Putamen (tissue), 1 donor: Measurements from ENCODE around the gene ENTR1.
"Not testable (repeated sequence)": the region's sequence is repeated elsewhere in the genome, so short reads cannot be mapped to it uniquely, and the experiment has no call there.

Experiments
- DNase-seq: peaks from one replicate; pipeline ENCODE4 v3.0.0-alpha.2; 2016; ENCODE audit warnings: low spot score

Gene ENTR1

GRCh38 chr9:136438548-136439480, 28.4 kb upstream of the ENTR1 start:
- no peak for DNase-seq

DNA sequence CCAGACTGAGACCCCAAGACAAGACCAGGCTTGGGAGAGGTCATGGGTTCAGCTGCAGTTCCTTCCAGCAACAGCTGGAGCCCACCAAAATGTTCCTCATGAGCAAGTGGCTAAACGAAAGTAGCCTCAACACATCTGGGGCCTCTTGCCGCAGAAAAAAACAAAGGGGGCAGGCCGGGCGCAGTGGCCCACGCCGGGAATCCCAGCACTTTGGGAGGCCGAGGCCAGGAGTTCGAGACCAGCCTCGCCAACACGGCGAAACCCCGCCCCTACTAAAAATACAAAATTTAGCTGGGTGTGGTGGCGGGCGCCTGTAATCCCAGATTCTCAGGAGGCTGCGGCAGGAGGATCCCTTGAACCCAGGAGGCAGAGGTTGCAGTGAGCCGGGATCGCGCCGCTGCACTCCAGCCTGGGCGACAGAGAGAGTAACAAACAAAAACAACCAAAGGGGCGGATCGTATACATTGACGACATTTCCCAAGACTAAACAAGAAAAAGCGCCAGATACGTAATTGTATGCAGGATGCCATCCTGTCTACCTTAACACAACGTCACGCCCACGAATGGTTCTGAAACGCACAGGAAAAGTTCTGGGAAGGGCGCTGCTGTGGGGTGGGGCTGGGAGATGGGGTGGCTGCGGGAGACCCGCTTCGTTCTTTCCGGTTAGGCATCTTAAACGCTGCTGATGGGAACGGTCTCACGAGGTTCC, 27.6 kb upstream of the ENTR1 start:
- no peak for DNase-seq

DNA sequence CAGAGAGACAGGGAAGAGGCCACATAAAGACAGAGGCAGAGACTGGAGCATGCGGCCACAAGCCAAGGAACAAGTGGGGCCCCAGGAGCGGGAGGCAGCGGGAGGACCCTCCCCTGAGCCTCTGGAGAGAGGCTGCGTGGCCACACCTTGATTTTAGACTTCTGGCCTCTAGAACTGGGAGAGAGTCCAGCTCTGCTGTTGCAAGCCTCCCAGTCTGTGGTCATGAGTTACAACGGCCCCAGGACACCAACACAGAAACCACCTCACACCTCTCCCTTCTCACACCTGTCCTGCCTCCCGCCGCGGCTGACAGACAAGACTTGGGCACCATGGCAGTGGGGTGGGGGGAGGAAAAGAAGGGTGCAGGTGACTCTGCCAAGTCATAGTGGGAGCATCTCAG, 27.0 kb upstream of the ENTR1 start:
- DNase-seq: no peak

DNA sequence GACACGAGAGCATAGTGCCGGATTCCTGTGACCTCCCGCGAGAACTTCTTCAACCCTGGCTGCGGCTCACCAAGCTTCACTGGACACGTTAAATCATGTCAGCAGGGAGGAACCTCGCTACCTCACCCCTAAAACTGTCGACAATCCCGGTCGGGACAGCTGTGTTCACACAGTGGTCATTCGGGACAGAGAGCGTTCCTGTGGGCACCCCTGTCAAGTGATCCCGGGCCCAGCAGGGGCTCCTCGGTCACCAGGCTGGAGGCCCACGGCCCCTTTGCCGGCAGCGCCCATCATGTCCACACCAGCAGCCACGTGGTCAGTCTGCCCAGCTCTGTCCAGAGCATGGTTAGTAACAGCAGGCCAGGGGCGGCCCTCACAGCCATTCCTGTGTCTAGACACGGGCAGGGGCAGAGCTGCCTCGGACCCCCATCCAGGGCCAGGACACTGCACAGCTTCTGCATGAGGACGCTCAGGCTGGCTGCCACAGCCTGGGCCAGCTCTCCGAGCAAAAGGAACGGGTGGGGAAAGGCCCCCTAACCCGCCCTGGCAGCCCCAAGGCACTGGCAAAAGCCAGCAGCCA, 25.7 kb upstream of the ENTR1 start:
- no peak for DNase-seq

DNA sequence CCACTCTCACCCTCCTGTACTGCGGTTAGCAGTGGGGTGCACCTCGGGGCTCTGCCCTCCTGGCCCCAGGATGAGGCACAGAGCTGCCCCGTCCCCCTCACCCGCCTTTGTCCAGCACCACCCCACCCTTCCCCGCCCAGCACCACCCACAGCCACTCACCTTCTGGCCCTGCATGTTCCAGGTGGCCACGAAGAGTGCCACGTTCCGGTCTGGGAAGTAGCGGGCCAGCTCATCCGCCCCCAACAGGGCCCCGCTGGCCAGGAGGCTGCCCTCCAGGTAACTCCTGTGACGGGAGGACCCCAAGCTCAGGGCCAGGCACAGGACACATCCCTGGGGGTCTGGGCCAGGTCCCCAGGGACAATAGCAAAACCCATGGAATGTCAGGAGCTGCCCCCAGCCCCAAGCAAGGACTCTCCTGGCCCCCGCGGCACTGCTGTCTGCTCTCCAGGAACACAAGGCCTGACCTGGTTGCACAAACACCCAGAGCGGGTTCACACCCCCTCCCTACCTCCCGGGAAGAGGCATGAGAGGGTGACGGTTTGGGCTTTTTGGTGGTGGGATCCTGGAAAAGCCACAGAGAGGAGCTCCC, 24.3 kb upstream of the ENTR1 start:
- DNase-seq: no peak

DNA sequence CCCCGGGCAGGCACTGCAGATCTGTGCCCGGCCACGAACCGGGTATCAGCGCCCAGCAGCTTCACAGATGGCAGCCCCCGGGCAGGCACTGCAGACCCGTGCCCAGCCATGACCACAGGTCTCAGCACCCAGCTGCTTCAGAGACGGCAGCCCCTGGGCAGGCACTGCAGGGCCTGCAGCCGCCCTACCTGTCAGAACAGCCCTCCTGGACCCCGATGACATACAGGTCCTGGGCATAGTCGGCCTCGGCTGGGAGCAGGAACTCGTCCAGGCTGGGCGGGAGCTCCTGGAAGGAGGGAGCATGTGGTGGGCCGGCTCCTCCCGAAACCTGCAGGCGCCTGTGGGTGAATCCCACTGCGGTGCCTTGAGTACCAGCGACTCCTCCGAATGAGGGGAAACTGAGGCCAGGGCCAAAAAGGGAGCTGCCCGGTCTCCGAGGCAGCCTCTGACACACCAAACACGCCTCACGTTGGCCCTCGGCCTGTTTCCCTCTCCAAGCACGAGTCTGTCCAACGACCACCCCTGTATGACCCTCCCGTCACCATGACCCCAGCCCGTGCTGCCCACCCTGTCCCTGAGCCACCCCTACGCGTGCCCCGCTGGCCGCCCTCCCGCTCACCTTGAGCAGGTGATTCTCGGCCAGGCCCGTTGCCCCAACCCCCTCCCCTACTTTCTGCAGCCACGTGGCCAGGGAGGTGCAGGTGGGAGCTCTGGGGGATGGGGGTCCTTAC, 23.6 kb upstream of the ENTR1 start:
- no peak for DNase-seq

DNA sequence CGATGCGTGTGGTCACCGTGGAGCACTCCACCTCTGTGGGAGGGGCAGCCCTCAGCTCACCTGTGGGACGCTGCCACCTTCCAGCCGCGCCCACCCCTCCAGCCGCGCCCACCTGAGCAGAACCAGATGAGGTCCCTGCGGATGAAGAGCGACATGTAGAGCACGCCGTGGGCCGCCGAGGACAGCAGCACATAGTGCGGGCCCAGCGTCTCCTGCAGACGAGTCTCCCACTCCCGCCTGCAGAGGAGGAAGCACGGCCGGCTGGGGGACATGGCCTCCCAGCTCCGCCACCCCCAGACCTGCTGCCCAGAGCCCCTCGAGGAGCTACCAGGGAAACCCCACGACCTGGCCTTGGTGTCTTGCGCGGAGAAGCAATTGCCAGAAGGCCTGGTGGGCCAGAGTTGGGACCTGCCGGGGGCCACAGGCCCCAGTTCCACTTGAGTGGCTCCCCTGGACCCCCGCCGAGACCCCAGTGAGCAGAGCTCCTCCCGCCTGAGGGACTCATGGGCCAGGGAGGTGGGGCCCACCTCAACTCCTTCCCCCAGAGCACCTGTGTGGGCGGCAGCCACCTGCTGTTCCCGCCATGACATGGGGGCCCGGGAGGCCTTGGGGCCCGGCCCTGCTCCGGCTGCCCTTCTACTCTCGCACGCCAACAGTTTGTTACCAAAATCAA, 22.8 kb upstream of the ENTR1 start:
- no peak for DNase-seq

DNA sequence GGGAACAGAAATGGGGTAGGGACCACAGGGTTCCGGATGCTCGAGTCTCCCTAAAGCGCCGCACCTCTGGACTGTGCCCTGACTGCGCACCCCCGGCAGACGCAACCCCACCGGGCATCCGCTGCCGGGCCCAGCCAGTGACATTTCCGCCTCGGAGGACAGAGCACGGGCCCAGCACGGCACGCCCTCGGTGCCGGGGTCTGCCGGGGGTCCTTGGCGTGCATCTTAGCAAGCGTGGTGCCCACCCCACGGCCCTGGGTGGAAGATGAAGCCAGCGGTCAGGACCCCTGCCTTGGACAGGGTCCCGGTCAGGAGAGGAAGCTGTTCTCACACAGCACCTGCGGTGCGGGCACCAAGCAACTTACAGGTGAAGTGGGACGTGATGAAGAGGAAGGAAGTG, 22.2 kb upstream of the ENTR1 start:
- no peak for DNase-seq

DNA sequence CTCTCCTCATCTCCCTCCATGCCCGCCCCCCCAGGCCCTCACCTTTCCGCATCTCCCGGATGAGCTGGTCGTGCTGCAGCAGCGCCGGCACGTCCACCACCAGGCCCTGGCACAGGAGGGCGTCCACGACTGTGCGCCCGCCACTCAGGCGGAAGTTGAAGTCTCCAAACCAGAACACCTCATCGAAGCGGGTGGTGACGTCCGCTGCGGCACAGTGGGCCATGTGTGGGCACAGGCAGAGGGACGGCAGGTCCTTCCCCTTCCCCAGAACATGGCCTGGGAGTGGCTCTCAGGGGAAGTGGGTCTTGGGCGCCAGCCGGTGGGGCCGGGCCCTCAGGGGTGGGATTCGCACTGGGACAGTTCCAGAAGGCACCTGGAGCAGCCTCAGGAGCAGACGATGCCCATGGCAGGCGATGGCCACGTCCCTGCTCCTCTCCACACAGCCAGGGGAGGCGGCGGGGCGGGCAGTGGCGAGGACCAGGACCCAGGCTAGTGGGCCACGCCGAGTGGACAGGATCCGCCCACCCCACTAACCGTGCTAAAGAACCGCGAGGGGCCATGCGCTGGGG, 21.5 kb upstream of the ENTR1 start:
- no peak for DNase-seq

DNA sequence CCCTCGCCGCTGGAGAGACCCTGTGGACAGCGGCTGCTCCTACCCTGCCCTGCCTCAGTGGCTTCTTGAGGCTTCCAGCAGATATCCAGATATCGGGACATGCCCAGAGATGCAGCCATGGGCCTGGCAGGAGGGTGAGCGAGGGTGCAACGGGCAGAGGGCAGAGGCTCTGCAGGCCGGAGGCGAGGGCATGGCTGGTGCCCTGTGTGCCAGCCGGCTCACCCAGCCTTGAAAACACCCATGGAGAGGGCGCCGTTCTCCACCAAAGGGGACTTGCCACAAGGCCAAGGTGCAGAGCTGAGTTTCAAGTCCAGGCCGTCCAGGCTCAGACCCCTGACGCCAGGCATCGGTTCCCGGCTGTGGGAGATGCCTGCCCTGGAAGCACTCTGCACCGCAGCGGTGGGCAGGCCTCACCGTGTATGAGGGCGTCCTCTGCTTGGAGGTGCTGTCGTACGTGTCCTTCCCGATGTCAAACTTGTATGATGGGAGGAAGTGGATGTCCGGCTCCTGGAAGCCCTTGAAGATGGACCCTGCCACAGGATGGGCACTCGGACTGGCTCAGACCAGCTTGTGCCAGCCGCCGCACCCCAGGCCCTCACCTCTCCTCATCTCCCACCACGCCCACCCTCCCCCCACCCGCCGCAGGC, 20.3 kb upstream of the ENTR1 start:
- DNase-seq: no peak

GRCh38 chr9:136429683-136430491, 19.5 kb upstream of the ENTR1 start:
- DNase-seq: no peak

- no peak for DNase-seq
These were observed 18.7 kb upstream of the ENTR1 start for GRCh38 chr9:136429075-136429628.

DNA sequence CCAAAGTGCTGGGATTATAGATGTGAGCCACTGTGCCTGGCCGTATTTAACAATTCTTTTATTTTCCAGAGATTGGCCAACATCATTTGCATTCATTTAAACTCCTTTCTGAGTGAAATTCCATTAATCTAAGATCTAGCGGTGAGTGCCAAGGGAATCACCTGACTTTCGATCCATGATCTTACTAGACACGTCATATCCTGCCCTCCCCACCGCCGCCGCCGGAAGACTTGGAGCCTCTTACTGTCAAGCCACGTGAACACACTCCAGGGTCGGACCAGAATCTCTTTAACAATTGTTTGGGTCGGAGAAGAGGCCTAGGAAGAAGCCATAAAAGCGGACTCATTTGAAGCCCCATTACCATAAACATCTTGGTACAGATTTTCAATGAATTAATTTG, 16.4 kb upstream of the ENTR1 start:
- no peak for DNase-seq

DNA sequence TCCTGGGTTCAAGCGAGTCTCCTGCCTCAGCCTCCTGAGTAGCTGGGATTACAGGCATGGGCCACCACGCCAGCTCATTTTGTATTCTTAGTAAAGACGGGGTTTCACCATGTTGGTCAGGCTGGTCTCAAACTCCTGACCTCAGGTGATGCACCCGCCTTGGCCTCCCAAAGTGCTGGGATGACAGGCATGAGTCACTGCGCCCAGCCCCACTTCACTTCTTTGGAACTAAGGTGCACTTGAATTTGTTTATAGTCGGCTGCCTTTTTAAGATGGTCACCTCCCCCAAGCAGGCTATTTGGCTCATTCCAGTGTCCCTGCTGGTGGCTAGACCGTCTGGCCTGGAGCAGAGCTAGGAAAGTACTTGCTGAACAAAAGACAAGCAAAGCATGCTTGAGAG, 15.0 kb upstream of the ENTR1 start:
- DNase-seq: not testable (repeated sequence)

GRCh38 chr9:136424750-136425362, 14.4 kb upstream of the ENTR1 start:
- no peak for DNase-seq

DNA sequence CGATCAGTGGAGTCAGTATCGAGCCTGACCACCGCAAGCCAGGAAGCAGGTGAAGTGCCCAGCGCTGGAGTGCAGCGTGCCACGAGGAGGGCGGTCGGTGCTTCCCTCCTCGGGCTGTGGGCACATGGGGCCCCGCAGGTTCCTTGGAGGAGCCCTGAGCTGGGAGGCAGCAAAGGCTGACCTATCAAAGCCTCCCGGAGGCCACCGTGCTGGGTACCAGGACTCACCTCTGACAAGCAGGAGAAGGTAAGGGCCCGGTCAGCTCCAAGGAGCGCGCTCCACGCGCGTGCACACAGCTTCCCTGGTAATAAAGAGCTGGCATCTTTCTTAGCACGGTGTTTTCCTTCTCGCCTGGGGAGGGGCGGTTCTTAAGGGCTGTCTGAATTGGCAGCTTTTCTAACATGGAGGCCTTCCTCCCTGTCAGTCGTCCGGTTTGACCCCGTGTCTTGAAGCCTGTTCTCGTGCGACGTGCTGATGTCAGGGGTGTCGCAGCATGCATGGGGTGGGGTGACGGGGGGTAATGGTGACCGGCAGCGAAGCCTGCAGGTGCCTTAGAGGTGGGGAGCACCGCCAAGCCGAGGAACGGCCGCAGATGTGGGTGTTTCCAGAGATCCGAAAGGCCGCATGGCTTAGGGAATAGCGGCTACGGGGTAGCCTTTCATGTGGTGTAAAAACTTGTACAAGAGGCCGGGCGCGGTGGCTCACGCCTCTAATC, 13.2 kb upstream of the ENTR1 start:
- DNase-seq: no peak

GRCh38 chr9:136422876-136423275, 12.5 kb upstream of the ENTR1 start:
- DNase-seq: no peak

- DNase-seq: no peak
These were observed 11.4 kb upstream of the ENTR1 start for GRCh38 chr9:136421791-136422190.
